Stimulated activated CD4-positive, alpha-beta T cell treated with anti-CD3 and anti-CD28 coated beads, Interleukin-1b, Interleukin-23, amount 100 ng/mL, for 24 hours (primary cell): ENCODE data around the gene METTL13.

Experiments
- DNase-seq, 4 experiments: peaks; one replicate each; pipeline ENCODE4 v3.0.0-alpha.2; 2020; ENCODE audit warnings: low read depth in 4 of 4, low spot score in 1 of 4

METTL13 gene

DNA sequence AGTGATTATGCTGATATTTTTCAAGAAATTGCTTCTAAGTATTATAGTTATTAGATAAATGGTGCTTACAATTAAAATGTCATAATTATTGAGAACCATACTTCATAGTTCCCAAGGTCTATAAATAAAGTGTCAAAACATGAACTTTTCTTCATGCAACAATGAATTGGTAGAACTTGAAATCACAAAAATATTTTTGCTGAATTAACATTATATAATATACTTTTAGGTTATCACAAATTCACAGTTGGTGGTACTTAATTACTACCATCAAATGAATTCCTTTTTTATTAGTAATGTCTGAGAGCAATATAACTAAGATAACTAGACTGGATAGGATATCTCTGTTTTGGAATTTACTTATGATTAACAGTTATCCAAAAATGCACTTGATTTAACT, 64.5 kb downstream of the METTL13 start:
- DNase-seq, result no peak
